Activated CD8-positive, alpha-beta memory T cell treated with anti-CD3 and anti-CD28 coated beads, Interleukin-2, amount 50 U/mL, for 24 hours (primary cell): ENCODE results near the gene CCKAR.
"Not testable (repeated sequence)": the region's sequence is repeated elsewhere in the genome, so short reads cannot be mapped to it uniquely, and the experiment has no call there.

Source experiments
- DNase-seq: peaks from one replicate; pipeline ENCODE4 v3.0.0-alpha.2; 2020; ENCODE audit errors: extremely low read depth

CCKAR gene, protein sequence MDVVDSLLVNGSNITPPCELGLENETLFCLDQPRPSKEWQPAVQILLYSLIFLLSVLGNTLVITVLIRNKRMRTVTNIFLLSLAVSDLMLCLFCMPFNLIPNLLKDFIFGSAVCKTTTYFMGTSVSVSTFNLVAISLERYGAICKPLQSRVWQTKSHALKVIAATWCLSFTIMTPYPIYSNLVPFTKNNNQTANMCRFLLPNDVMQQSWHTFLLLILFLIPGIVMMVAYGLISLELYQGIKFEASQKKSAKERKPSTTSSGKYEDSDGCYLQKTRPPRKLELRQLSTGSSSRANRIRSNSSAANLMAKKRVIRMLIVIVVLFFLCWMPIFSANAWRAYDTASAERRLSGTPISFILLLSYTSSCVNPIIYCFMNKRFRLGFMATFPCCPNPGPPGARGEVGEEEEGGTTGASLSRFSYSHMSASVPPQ

GRCh38 chr4:26490111-26490959, at the start of gene CCKAR:
CCKAR (minus strand) TSS chr4:26490484; CDS start chr4:26490267, 217 bp downstream.
- no peak for DNase-seq

DNA sequence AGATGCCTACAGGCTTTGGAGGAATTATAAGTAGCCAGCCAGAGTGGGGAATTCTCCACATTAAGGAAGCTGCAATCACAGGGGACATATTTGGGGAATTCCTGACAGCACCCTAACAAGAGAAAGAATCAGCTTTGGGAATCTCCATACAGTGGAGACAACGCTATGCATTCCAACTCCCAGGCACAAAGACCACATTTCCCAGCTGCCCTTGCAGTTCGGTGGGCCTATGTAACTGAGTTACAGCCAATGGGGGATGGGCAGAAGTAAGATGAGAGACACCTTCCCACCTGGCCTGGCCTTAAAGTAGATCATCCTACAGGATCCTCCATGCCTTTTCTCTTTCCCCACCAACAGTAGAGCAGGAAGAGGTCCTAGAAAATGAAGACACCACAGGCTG, 43.4 kb upstream of the CCKAR start:
- no peak for DNase-seq

- no peak for DNase-seq
These were observed 41.3 kb upstream of the CCKAR start for GRCh38 chr4:26531491-26532116.

DNA sequence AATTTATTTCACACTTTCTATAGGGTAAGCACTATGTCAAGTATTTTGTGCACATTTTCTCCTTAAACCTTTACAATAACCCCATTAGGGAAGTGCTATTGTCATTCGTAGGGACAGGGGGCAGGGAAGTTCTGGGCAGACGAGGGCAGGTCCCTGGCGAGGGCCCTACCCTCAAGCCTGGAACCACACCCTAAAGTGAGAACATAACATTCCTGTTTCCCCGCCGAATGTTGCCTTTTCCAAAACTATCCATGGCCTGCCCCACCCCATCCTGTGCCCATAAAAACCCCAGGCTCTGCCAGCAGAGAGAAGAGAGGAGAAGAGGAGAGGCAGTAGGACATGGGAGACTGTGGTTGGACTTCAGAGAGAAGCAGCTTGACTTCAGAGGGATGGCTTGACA, 39.8 kb upstream of the CCKAR start:
- no peak for DNase-seq

GRCh38 chr4:26529479-26529878, 39.2 kb upstream of the CCKAR start:
- no peak for DNase-seq

- no peak for DNase-seq
These were observed 35.5 kb upstream of the CCKAR start for GRCh38 chr4:26525771-26526150.

DNA sequence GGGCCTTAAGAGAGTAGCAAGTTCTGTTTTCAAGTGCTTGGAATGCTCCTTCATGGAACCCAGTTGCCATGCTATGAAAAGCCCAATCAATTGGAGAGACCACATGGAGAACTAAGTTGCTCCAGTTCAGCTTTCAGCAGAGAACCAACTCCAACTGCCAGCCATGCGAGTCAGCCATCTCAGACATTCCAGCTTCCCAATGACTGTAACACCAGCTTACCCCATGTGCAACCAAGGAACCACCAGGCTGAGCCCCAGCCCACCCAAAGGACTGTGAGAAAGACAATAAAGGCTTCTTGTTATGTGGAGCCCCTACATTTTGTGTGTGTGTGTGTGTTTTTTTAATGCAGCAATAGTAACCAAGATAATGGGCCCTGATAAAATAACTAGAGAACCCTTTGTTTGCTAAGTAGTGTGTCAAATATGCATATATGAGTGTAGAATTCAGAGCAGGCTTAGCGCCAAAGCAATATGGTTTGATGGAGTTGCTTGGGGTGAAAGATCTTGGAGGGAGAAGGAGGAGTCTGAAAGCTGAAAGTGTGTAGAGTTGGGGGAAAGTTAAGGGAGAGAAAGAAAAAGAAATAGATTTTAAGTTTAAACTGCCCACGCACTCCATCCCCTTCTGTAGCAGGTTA, 35.0 kb upstream of the CCKAR start:
- no peak for DNase-seq

DNA sequence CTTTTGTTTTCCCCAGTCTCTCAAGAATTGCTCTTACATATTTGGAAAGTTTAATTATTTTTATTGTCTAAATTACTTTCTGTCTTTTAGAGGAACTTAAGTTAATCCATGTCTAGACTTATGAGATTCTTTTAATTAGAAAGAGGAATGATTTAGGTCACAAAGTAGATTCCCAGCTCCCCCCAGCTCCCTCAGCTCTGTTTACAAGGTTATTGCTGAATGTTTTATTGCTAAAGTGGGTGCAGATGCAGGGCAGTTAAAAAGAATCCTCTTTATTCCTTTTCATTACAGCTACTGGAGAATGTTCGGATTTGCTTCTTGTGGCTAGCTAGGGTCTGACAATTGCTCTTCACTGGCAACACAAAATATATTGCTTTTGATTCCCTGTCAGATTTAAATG, 33.7 kb upstream of the CCKAR start:
- DNase-seq: no peak

DNA sequence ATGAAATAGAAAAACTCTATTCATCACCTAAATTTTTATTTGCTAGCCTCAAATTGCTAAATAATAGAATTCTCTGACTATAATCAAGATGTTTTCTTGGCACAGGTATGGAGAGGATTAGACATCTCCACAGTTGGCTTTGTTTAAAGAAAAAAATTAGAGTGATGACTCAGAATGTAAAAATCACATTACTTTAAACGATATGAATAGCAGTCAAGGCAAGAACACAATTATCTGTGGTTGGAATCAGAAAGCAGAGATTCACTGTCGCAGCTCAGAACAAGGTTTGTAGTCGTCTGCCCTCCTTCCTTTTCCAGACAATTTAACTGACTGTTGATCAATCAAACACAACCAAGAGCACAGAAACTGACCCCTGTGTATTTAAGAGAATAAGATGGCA, 32.2 kb upstream of the CCKAR start:
- no peak for DNase-seq

GRCh38 chr4:26520728-26521450, 30.6 kb upstream of the CCKAR start:
- DNase-seq: no peak

- DNase-seq: no peak
These were observed 25.7 kb upstream of the CCKAR start for GRCh38 chr4:26515936-26516335.

GRCh38 chr4:26510334-26510964, 20.2 kb upstream of the CCKAR start:
- no peak for DNase-seq

DNA sequence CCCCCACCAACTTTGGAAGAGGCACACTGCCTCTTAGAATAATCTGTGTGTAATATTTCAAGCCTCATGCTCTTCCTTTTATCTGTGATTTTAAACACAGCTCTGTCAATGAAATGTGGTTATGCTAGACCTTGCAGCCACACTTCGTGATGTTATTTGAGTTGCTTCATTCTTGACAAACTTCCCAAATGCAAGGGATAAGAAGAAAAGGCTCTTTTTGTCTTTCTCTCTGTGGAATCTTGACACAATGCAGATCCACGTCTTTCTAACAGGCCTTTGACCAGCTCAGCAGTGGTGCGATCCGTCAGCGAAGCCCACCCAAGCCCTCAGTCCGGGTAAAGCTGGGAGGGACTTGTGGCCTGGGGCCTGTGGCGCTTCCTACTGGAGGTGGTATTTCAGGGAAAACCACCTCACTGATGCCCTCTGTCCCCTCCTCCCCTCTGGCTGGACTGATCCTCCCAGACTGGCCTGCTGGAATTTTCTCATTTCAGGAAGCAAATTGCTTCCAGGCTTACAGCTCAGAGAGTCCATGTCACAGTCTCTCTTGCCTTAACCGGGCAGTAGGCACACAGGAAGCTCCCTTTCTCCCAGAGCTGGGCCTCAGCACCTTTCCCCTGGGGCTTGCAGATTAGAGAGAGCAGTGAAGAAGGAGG, 19.5 kb upstream of the CCKAR start:
- no peak for DNase-seq

DNA sequence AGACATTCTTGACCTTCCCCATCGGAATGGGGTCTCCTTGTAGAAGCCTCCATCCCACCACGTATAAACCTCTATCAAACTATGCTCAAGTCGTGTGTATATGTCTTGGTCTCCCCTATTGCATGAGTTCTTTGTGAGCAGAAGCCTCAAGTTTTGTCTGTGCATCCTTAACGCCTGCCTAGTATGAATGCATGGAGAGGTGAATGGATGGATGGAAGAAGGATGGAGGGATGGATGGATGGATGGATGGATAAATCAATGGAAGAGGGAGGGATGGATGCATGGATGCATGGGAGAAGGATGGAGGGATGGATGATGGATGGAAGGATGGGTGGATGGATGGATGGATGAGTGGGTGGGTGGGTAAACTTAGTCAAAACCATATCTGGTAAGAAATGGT, 17.0 kb upstream of the CCKAR start:
- DNase-seq: no peak

DNA sequence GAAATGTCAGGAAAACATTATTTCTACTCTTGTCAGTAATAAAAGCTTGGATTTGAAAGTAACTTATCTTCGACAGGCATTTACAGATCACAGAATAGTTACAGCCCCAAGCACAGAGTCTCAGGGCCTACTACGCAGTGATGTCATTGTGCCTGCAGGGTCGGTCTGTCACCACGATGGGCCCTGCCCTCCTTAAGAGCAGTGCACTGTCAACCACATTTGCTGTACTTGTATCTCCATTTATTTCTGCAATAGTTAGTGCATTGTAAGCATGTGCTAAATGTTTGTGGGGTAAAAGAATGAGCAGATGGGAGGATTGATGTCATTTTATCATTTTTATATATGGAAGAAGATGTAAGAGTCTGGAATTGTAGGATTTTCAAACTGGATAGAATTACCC, 13.6 kb upstream of the CCKAR start:
- DNase-seq: no peak

DNA sequence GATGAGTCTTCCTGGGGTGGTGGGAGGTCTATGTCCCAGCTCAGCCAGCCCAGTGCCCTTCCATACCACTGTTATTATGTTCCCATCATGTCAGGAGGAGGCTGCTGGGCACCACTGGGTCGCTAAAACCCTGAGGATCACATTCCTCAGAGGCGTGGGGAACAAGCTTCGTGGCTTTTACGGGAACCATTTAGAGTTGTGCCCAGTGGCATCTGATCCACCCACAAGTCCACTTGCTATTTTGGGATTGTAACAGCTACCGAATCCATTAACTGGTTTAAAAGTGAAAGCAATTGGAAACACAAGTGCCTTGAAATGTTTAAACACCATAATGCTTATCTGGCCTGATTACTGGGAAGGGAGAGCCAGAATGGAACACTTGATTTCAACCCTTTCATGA, 13.1 kb upstream of the CCKAR start:
- DNase-seq: no peak

DNA sequence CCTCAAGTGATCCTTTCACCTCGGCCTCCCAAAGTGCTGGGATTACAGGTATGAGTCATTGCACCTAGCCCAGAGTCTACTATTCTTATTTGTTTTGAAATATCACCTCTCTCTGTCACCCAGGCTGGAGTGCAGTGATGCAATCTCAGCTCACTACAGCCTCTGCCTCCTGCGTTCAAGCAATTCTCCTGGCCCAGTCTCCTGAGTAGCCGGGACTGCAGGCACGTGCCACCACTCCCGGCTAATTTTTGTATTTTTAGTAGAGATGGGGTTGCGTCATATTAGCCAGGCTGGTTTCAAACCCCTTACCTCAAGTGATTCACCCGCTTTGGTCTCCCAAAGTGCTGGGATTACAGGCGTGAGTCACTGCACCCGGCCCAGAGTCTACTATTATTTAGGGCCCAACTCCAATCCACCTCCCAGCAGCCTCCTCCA, 10.3 kb upstream of the CCKAR start:
- DNase-seq: not testable (repeated sequence)

DNA sequence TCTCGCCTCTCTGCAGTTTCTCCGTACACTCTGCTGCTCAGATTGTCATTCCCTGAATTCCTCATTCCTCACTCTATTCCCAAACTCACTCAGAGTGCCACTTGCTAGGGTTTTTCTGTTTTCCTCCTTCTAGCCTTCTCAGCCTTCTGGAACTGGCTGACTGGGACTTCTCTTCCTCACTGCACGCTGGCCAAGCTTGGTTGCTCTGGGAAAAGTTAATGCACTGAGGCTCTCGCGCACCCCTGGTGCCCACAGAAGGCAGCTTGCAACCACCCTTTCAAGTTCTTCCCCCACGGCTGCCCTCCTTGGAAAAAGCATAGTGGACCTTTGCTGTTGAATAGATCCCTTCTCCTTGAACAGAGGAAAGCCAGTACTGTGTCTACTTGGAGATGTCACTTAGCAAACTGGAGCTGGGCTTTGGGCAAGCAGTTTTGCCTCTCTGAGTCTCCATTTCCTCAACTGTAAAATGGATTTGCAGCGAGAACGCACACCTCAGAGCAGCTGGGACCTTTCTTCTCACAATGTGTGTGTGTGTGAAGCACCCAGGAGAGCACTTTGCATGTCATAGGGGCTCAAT, 6.0 kb upstream of the CCKAR start:
- no peak for DNase-seq

- no peak for DNase-seq
These were observed 3.2 kb upstream of the CCKAR start for GRCh38 chr4:26493461-26493860.
